ENCODE data around the gene COL18A1. TPM values are rescaled to one million over a fixed set of nuclear protein-coding genes. Genes with fewer than 3 reads are reported as not detected.

The COL18A1 gene
- total and polyA plus RNA-seq, 9 of the 15 experiments (the other 6 are each of a cell fraction or from before 2014, with no cell fraction given), result 0.14 to 16.4 (median 2.0) TPM

- no peak for TF ChIP-seq TAF15 (IDR thresholded peaks at IDR 0.05; ENCODE audit: low read depth, low read length)
- TF ChIP-seq TRIM24 (IDR thresholded peaks at IDR 0.05), result peak; percentile 52 to 53; a peak in 1 of 4 replicates
- no peak for TF ChIP-seq MAZ (CRISPR knock-in tag; conservative IDR thresholded peaks at IDR 0.05 in 1 of 2, IDR thresholded peaks at IDR 0.05 in 1 of 2)
- no peak for TF ChIP-seq JUN (IDR thresholded peaks at IDR 0.05; ENCODE audit: borderline replicate concordance, low read depth, low read length)
- TF ChIP-seq JUN (CRISPR knock-in tag; IDR thresholded peaks at IDR 0.05; ENCODE audit: borderline replicate concordance), result no peak
Measured at GRCh38 chr21:45517249-45518065, 112.5 kb downstream of the COL18A1 start (continued).

DNA sequence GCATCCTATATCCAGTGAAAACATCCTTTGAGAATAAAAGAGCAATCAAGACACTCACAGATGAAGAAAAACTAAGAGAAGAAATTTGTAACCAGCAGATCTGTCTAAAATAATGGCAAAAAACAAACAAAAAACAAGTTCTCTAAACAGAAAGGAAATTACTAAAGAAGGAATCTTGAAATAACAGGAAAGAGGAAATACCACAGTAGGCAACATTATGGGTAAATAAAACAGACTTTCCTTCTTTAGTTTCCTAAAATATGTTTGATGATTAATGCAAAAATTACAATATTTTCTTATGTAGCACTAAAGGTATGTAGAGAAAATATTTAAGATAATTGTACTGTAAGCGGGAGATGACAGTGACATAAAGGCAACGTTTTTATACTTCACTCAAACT is 113.8 kb downstream of the COL18A1 start:
- in situ Hi-C loops (cut with MboI), result no loop called here
- Histone ChIP-seq H3K4me2 (ENCODE audit: insufficient read depth, low read length) (no peak overlapping the region), H4K20me1 (replicated peaks; ENCODE audit: control insufficient read depth, insufficient read depth, low read length) (no peaks in the 10 kb centered on the region; the same call in 1 of the 2 replicates), H3K4me1 (replicated peaks in 1 of 2; ENCODE audit: control insufficient read depth in 2 of 2, insufficient read depth in 2 of 2, low read length in 2 of 2) (peaks cover 0 to 21% of the 10 kb centered on the region in 2 experiments; a peak in 1 of 5 replicates), H3K27me3 (ENCODE audit: control insufficient read depth in 2 of 2, insufficient read depth in 2 of 2, low read length in 2 of 2) (no peaks in the 10 kb centered on the region), H3K9me3 (replicated peaks; ENCODE audit: control insufficient read depth, insufficient read depth, low read depth, low read length) (no peaks in the 10 kb centered on the region), H3K4me3 (no peak overlapping the region), H2AFZ (ENCODE audit: low read depth, low read length) (no peak overlapping the region), H3K9me1 (ENCODE audit: control insufficient read depth, insufficient read depth, low read length) (no peaks in the 10 kb centered on the region), H3K79me2 (ENCODE audit: control insufficient read depth, insufficient read depth, low read length) (peaks cover 20% of the 10 kb centered on the region), H3K9ac (ENCODE audit: insufficient read depth in 1 of 2, low read depth in 2 of 2, low read length in 2 of 2) (no peak overlapping the region), H3K36me3 (ENCODE audit: control insufficient read depth, insufficient read depth, low read length) (peaks cover 97% of the 10 kb centered on the region), H3K27ac (ENCODE audit: extremely low read depth, low read depth, low read length) (no peak overlapping the region)
- BruUV-seq (replicated peaks), result no TSS peak
- ChIA-PET POLR2A (no interaction called here), CTCF (ENCODE audit: low intra/inter-chr PET ratio) (interaction anchor here (0.6 kb wide), 1 partner anchor 131 kb away, joined by 3 read pairs; no protein-coding TSS in a partner anchor)
- DNase-seq (ENCODE audit: extremely low read depth in 1 of 4, low spot score in 3 of 4) (no peak), FAIRE-seq (peak; percentile 69), ATAC-seq (no peak)
- 71% methylated on average over 2 of the region's 2 CpGs for WGBS (ENCODE audit: insufficient coverage, low coverage, missing lambda C conversion rate)
- intact Hi-C loops (cut with micrococcal nuclease), result no loop called here
- TF ChIP-seq TBL1XR1 (IDR thresholded peaks at IDR 0.05; ENCODE audit: low read length in 2 of 2) (no peak), NFE2 (IDR thresholded peaks at IDR 0.05; ENCODE audit: low read depth) (no peak), HSF4 (CRISPR knock-in tag; IDR thresholded peaks at IDR 0.05; ENCODE audit: borderline replicate concordance) (no peak), SRSF1 (IDR thresholded peaks at IDR 0.05; ENCODE audit: low read depth, low read length) (no peak)
